Tibial artery (tissue), 4 donors: ENCODE data around the gene LRSAM1.

ENCODE experiments used
- DNase-seq, 2 donors: peaks; one replicate each; pipeline ENCODE4 v3.0.0-alpha.2; 2019
- H3K27ac ChIP-seq, 2 donors: fragments of 200-600 bp; sonication (generic) in 1 of 2; 1 replicate in 1 of 2; 2 replicates in 1 of 2; pipeline ENCODE4 v1.5.1; 2018 to 2019; ENCODE audit warnings: mild to moderate bottlenecking in 1 of 2
- H3K27me3 ChIP-seq, 2 donors: fragments of 200-600 bp; sonication (generic) in 1 of 2; one replicate each; pipeline versions ENCODE4 v1.5.1 to v1.6.0; 2016 to 2019
- H3K36me3 ChIP-seq, 3 donors: fragments of 200-600 bp; sonication (generic) in 2 of 3; one replicate each; pipeline ENCODE4 v1.5.1; 2016 to 2019; ENCODE audit warnings: mild to moderate bottlenecking in 2 of 3
- H3K4me1 ChIP-seq, 4 donors: fragments of 200-600 bp; sonication (generic) in 2 of 4; 1 replicate in 3 of 4; 2 replicates in 1 of 4; pipeline ENCODE4 v1.5.1; 2016 to 2019
- H3K4me3 ChIP-seq, 2 donors: fragments of 200-600 bp; sonication (generic) in 1 of 2; 1 replicate in 1 of 2; 2 replicates in 1 of 2; pipeline ENCODE4 v1.5.1; 2018 to 2019; ENCODE audit warnings: mild to moderate bottlenecking in 2 of 2
- H3K9me3 ChIP-seq, 3 donors: fragments of 200-600 bp; sonication (generic) in 1 of 3; one replicate each; pipeline ENCODE4 v1.5.1; 2016 to 2019
- intact Hi-C: fragments of 100-400 bp; cut with DNase I; formaldehyde crosslinking; loops from one replicate; pipeline ENCODE4 v1.15.0; 2023; ENCODE audit warnings: low total_unique reads
- TF ChIP-seq, protein P1 (sequence below), 2 experiments: fragments of 200-600 bp in 1 of 2; fragments of 450-650 bp in 1 of 2; IDR thresholded peaks; one replicate each; pipeline ENCODE4 v1.5.1; 2017 to 2019; ENCODE audit warnings: antibody characterized with exemption in 2 of 2, mild to moderate bottlenecking in 1 of 2, moderate library complexity in 1 of 2

Gene LRSAM1

DNA sequence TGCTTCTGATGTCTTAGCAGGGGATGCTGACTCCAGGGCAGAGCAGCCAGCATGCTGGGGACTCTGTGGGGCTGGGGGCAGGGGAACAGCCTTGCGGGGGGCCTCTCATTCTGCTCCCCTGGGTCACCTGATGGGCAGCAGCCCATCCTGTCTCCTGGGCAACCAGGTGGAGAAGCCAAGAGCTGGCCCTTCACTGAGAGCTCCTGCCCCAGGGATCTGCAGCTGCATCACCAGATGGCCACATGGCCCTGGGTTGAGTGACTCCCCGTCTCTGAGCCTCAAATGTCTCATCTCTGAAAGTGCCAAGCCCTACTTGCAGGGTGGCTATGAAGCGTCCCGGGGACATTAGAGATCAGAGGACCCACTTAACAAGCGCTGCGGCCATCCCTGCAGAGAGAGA lies 49.1 kb downstream of the LRSAM1 start:
- no peak overlapping the region for H3K4me3 ChIP-seq
- H3K36me3 ChIP-seq: peaks cover 36 to 90% (median 60%) of the 10 kb centered on the region in 3 donors
- peaks cover 0 to 13% (median 10%) of the 10 kb centered on the region in 4 donors for H3K4me1 ChIP-seq
- TF ChIP-seq, protein P1, sequence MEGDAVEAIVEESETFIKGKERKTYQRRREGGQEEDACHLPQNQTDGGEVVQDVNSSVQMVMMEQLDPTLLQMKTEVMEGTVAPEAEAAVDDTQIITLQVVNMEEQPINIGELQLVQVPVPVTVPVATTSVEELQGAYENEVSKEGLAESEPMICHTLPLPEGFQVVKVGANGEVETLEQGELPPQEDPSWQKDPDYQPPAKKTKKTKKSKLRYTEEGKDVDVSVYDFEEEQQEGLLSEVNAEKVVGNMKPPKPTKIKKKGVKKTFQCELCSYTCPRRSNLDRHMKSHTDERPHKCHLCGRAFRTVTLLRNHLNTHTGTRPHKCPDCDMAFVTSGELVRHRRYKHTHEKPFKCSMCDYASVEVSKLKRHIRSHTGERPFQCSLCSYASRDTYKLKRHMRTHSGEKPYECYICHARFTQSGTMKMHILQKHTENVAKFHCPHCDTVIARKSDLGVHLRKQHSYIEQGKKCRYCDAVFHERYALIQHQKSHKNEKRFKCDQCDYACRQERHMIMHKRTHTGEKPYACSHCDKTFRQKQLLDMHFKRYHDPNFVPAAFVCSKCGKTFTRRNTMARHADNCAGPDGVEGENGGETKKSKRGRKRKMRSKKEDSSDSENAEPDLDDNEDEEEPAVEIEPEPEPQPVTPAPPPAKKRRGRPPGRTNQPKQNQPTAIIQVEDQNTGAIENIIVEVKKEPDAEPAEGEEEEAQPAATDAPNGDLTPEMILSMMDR (IDR thresholded peaks at IDR 0.05): no peak
- H3K9me3 ChIP-seq: no peaks in the 10 kb centered on the region
- no peak overlapping the region for H3K27ac ChIP-seq
- intact Hi-C loops: loop anchor here (5.0 kb wide), 2 partner anchors 222 to 422 kb away; no protein-coding TSS in a partner anchor
- DNase-seq: no peak
- H3K27me3 ChIP-seq: no peaks in the 10 kb centered on the region

DNA sequence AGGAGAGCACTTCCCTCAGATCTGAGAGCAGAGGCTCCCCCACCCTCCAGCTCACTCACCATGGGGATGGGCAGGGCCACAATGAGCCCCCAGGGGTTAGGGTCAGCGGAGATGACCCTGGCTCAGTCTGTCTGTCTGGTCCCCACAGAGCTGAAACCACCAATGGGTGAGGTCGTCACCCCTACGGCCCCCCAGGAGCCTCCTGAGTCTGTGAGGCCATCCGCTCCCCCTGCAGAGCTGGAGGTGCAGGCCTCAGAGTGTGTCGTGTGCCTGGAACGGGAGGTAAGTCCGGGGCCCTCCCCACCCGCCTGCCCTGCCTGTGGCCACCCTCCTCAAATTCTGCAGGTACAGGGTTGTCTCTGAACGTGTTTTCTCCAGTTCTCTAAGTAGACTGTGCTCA lies 49.6 kb downstream of the LRSAM1 start:
- TF ChIP-seq, protein P1 (IDR thresholded peaks at IDR 0.05): no peak
- intact Hi-C loops: loop anchor here (5.0 kb wide), 2 partner anchors 221 to 421 kb away; no protein-coding TSS in a partner anchor
- H3K27me3 ChIP-seq: no peaks in the 10 kb centered on the region
- no peak overlapping the region for H3K27ac ChIP-seq
- DNase-seq: no peak
- H3K4me3 ChIP-seq: no peak overlapping the region
- H3K36me3 ChIP-seq: peaks cover 36 to 91% (median 60%) of the 10 kb centered on the region in 3 donors
- H3K4me1 ChIP-seq: peaks cover 0 to 10% (median 6%) of the 10 kb centered on the region in 4 donors
- H3K9me3 ChIP-seq: no peaks in the 10 kb centered on the region

DNA sequence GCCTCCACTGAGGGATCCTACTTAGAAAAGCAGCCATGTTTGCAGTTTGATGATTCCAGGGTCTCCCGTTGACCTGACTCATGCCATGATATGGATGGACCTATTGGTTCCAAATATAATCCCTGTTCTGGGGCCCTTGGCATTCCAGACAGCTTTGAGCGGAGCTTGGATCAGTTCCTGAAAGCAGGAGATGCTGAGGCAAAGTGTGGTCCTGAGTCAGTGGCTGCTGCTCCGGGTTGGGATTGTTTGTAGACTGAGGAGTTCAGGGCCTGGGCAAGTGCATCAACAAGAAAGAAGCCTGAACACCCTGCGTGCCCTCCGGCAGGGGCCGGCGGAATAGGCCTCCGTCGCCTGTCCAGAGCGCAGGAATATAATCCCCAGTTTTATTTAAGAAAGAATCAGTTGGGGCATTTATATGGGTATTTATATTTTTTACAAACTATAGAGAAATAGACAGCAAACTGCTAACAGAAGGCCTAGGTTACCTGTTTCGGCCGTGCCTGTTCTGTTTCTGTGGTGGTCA lies 50.6 kb downstream of the LRSAM1 start:
- H3K4me1 ChIP-seq: peaks cover 0 to 15% (median 5%) of the 10 kb centered on the region in 4 donors
- intact Hi-C loops: loop anchor here (5.0 kb wide), 2 partner anchors 220 to 420 kb away; no protein-coding TSS in a partner anchor
- peaks cover 35 to 88% (median 62%) of the 10 kb centered on the region in 3 donors for H3K36me3 ChIP-seq
- no peak overlapping the region for H3K27ac ChIP-seq
- H3K9me3 ChIP-seq: no peaks in the 10 kb centered on the region
- DNase-seq: no peak
- no peak overlapping the region for H3K4me3 ChIP-seq
- no peaks in the 10 kb centered on the region for H3K27me3 ChIP-seq
- TF ChIP-seq, protein P1 (IDR thresholded peaks at IDR 0.05): no peak

DNA sequence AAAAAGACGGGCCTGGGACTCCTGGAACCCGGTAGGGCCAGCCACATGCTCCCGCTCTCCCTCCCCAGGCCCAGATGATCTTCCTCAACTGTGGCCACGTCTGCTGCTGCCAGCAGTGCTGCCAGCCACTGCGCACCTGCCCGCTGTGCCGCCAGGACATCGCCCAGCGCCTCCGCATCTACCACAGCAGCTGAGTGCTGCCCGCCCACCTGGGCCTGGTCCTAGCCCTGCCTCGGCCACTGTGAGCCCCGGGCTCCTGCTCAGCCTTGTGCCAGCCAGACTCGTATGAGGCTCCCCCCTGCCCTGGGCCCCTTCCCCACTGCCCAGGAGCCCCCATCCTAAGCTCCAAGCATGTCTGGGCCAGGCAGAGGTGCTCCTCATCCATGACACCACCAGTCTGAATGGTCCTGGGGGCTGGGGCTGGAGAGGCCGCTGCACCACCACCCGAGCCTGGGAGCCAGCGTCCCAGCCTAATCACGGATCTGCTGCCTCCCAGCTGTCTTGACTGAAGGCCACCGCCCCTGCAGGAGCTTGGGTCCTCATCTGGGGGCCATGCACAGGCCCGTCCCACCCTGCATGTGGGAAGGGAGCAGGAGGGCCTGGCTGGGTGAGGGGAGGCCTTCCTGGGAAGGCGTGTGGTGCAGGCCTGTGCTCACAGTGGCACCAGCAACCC lies 51.5 kb downstream of the LRSAM1 start:
- no peak for DNase-seq
- Histone ChIP-seq H3K9me3 (no peaks in the 10 kb centered on the region), H3K27me3 (no peaks in the 10 kb centered on the region), H3K4me3 (no peak overlapping the region), H3K36me3 (peaks cover 39 to 88% (median 62%) of the 10 kb centered on the region in 3 donors), H3K4me1 (peaks cover 0 to 15% (median 5%) of the 10 kb centered on the region in 4 donors), H3K27ac (no peak overlapping the region)
- TF ChIP-seq, protein P1 (IDR thresholded peaks at IDR 0.05): no peak
- intact Hi-C loops: loop anchor here (5.0 kb wide), 2 partner anchors 219 to 419 kb away; no protein-coding TSS in a partner anchor

DNA sequence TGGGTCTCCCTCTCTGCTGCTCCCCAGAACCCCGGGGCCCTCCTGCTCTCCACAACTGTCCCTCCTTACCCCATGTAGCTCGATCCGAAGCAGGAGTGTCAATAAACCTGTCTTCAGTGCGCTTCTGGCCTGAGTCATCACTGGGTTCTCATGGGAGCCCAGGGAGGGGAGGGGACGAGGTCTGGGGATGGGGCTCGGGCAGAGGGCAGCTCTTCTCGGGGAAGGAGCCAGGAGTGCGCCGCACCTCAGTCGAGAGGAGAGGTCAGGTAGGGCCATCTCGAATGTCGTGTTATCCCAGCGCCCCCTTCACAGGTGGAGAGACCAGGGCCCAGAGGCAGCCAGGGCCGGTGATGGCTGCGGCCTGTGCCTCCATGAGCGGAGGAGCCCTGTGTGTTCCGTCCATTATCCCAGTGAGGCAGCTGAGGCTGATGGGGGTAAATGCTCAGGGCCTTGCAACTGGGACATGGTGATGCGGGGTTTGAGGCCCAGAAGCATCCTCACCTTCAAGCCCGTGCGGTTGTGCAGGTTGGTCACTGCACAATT lies 52.1 kb downstream of the LRSAM1 start:
- peaks cover 45 to 88% (median 65%) of the 10 kb centered on the region in 3 donors for H3K36me3 ChIP-seq
- TF ChIP-seq, protein P1 (IDR thresholded peaks at IDR 0.05): no peak
- DNase-seq: no peak
- no peaks in the 10 kb centered on the region for H3K9me3 ChIP-seq
- no peak overlapping the region for H3K4me3 ChIP-seq
- peaks cover 0 to 15% (median 5%) of the 10 kb centered on the region in 4 donors for H3K4me1 ChIP-seq
- intact Hi-C loops: loop anchor here (5.0 kb wide), 2 partner anchors 219 to 419 kb away; no protein-coding TSS in a partner anchor
- no peaks in the 10 kb centered on the region for H3K27me3 ChIP-seq
- H3K27ac ChIP-seq: peak overlapping the region in 1 of 2 donors; percentile 64
